A549 (cell line): Measurements from ENCODE around the gene DCAF10. TPM values are rescaled to one million over a fixed set of nuclear protein-coding genes. Genes with fewer than 3 reads are reported as not detected.

Experiments used
- ATAC-seq, 2 experiments: fragments of 200-7000 bp in 1 of 2; fragments of >200 bp in 1 of 2; cut with Nextera tagmentation in 1 of 2; cut with Tn5 transposase in 1 of 2; 3 replicates each; pipeline versions ENCODE4 v1.8.0 to v1.9.1; 2018 to 2020; ENCODE audit warnings: mild to moderate bottlenecking in 1 of 2, moderate library complexity in 1 of 2
- CTCF ChIA-PET: fragments of 300-600 bp; sonication (Branson Sonifier 250); formaldehyde crosslinking; extraction: SDS; loops from one replicate; lab custom pipeline; 2021; ENCODE audit warnings: antibody characterized with exemption, inconsistent platforms; lab: Yijun Ruan, JAX
- POLR2A ChIA-PET: fragments of 350-600 bp; formaldehyde crosslinking; extraction: SDS; loops from one replicate; lab custom pipeline; 2021; ENCODE audit warnings: antibody characterized with exemption, inconsistent platforms; lab: Yijun Ruan, JAX
- DNase-seq, 2 experiments: peaks; one replicate each; pipeline versions ENCODE4 v3.0.0 to v3.0.0-alpha.2; 2011 to 2016; ENCODE audit warnings: low read depth in 1 of 2, low spot score in 1 of 2
- FAIRE-seq: peaks from 2 replicates; lab custom pipeline; 2011; peaks lifted over from hg19 to GRCh38; lab: Jason Lieb, UNC
- H3K27ac ChIP-seq, 2 experiments: fragments of >200 bp; sonication (Bioruptor Twin); formaldehyde crosslinking; 3 replicates each; pipeline ENCODE4 v1.5.1; 2016 to 2017
- H3K4me1 ChIP-seq: fragments of >200 bp; sonication (Bioruptor Twin); formaldehyde crosslinking; 3 replicates; pipeline ENCODE4 v1.6.1; 2016
- H3K4me2 ChIP-seq: fragments of >200 bp; sonication (Bioruptor Twin); formaldehyde crosslinking; 3 replicates; pipeline ENCODE4 v1.6.1; 2016
- H3K4me3 ChIP-seq: fragments of >200 bp; sonication (Bioruptor Twin); formaldehyde crosslinking; 3 replicates; pipeline ENCODE4 v1.5.1; 2016
- H3K9me3 ChIP-seq: fragments of >200 bp; sonication (Bioruptor Twin); formaldehyde crosslinking; 3 replicates; pipeline ENCODE4 v1.6.1; 2016
- BHLHE40 ChIP-seq: IDR thresholded peaks from 2 replicates; pipeline ENCODE4 v1.6.1; 2012; ENCODE audit warnings: low read depth, low read length, inconsistent platforms
- CBX2 ChIP-seq: fragments of 200-600 bp; sonication (generic); IDR thresholded peaks from 2 replicates; pipeline ENCODE4 v1.6.1; 2016; ENCODE audit warnings: low read depth, mild to moderate bottlenecking, borderline replicate concordance
- CBX8 ChIP-seq: fragments of 200-600 bp; sonication (generic); IDR thresholded peaks from 2 replicates; pipeline ENCODE4 v1.6.1; 2016
- CEBPB ChIP-seq, 2 experiments: fragments of >200 bp in 1 of 2; sonication (Bioruptor Twin) in 1 of 2; formaldehyde crosslinking in 1 of 2; IDR thresholded peaks; 2 replicates each; pipeline ENCODE4 v1.6.1; 2012 to 2016
- CHD2 ChIP-seq: fragments of 150-350 bp; IDR thresholded peaks from 2 replicates; pipeline ENCODE4 v1.6.1; 2014; ENCODE audit warnings: low read length; ENCODE audit not compliant: partially characterized antibody
- ESRRA ChIP-seq: fragments of 150-350 bp; IDR thresholded peaks from 2 replicates; pipeline ENCODE4 v1.6.1; 2014; ENCODE audit warnings: mild to moderate bottlenecking, low read length, borderline replicate concordance
- GATA3 ChIP-seq: IDR thresholded peaks from 2 replicates; pipeline ENCODE4 v1.6.1; 2012; ENCODE audit warnings: borderline replicate concordance
- HEYL ChIP-seq: fragments of 250-450 bp; sonication (Bioruptor Pico); IDR thresholded peaks from 2 replicates; pipeline ENCODE4 v1.8.0; 2021; ENCODE audit warnings: mild to moderate bottlenecking, moderate library complexity
- HOXB5 ChIP-seq: fragments of 250-450 bp; sonication (Bioruptor Pico); IDR thresholded peaks from 2 replicates; pipeline ENCODE4 v1.5.0; 2020; ENCODE audit warnings: mild to moderate bottlenecking, moderate library complexity
- JUN ChIP-seq, 2 experiments: fragments of >200 bp; sonication (Bioruptor Twin); formaldehyde crosslinking; IDR thresholded peaks; 2 replicates in 1 of 2; 3 replicates in 1 of 2; pipeline ENCODE4 v1.6.1; 2016 to 2017
- JUNB ChIP-seq: fragments of >200 bp; sonication (Bioruptor Twin); formaldehyde crosslinking; IDR thresholded peaks from 2 replicates; pipeline ENCODE4 v1.6.1; 2016
- MAFK ChIP-seq: fragments of 450-650 bp; IDR thresholded peaks from 2 replicates; pipeline ENCODE4 v1.6.1; 2014; ENCODE audit not compliant: partially characterized antibody
- MYC ChIP-seq: IDR thresholded peaks from 2 replicates; pipeline ENCODE4 v1.6.1; 2012; ENCODE audit warnings: mild to moderate bottlenecking, inconsistent platforms, low read length, improper control_type of control experiment, borderline replicate concordance
- PHF8 ChIP-seq: fragments of 200-600 bp; sonication (generic); IDR thresholded peaks from 2 replicates; pipeline ENCODE4 v1.6.1; 2016; ENCODE audit warnings: low read depth, mild to moderate bottlenecking, antibody characterized with exemption, moderate library complexity, borderline replicate concordance
- POLR2AphosphoS2 ChIP-seq: conservative IDR thresholded peaks from 2 replicates; pipeline ENCODE4 v1.6.1; 2012; ENCODE audit warnings: low read length, improper control_type of control experiment, inconsistent platforms
- RAD21 ChIP-seq, 2 experiments: fragments of >200 bp in 1 of 2; sonication (Bioruptor Twin) in 1 of 2; formaldehyde crosslinking in 1 of 2; IDR thresholded peaks in 1 of 2; conservative IDR thresholded peaks in 1 of 2; 2 replicates in 1 of 2; 3 replicates in 1 of 2; pipeline ENCODE4 v1.6.1; 2012 to 2018; ENCODE audit warnings: inconsistent platforms in 1 of 2
- RFX5 ChIP-seq: fragments of 450-650 bp; IDR thresholded peaks from 2 replicates; pipeline ENCODE4 v1.7.1; 2014; ENCODE audit warnings: antibody characterized with exemption, mild to moderate bottlenecking, moderate library complexity
- SMC3 ChIP-seq: fragments of >200 bp; sonication (Bioruptor Twin); formaldehyde crosslinking; IDR thresholded peaks from 3 replicates; pipeline ENCODE4 v1.6.1; 2018; ENCODE audit warnings: inconsistent platforms
- ZNF302 ChIP-seq: fragments of 250-450 bp; sonication (Bioruptor Pico); IDR thresholded peaks from 2 replicates; pipeline ENCODE4 v1.9.0; 2021; ENCODE audit warnings: inconsistent platforms, mild to moderate bottlenecking, moderate library complexity
- ZSCAN20 ChIP-seq: fragments of 250-450 bp; sonication (Bioruptor Pico); IDR thresholded peaks from 2 replicates; pipeline ENCODE4 v1.8.0; 2022; ENCODE audit warnings: mild to moderate bottlenecking, moderate library complexity
- WGBS: methylation state at CpG from one replicate; pipeline ENCODE4 v1.1.6; 2017; ENCODE audit errors: missing lambda C conversion rate; 5-methylcytosine and 5-hydroxymethylcytosine counted together
- polyA plus RNA-seq, 4 experiments: library from polyadenylated mRNA; depleted of rRNA in 3 of 4; stranded (reverse); fragments of >200 nt; fragmentation: RNase III in 1 of 4; extraction: RNeasy Plus Mini Kit Qiagen cat#74134 plus additional on column Dnase treatment in 1 of 4; gene quantifications; 2 replicates in 3 of 4; 3 replicates in 1 of 4; pipeline ENCODE4 v1.2.3, GENCODE V29; 2011 to 2017
- TF ChIP-seq, protein P1 (sequence below): IDR thresholded peaks from 2 replicates; pipeline ENCODE4 v1.6.1; 2012; ENCODE audit warnings: low read depth, borderline replicate concordance
- TF ChIP-seq, protein P2 (sequence below): fragments of 250-450 bp; sonication (Bioruptor Pico); IDR thresholded peaks from 2 replicates; pipeline ENCODE4 v1.5.0; 2021; ENCODE audit warnings: mild to moderate bottlenecking, moderate library complexity, borderline replicate concordance
- TF ChIP-seq, protein P3 (sequence below): fragments of >200 bp; sonication (Bioruptor Twin); formaldehyde crosslinking; IDR thresholded peaks from 3 replicates; pipeline ENCODE4 v1.5.1; 2016
- TF ChIP-seq, protein P4 (sequence below): fragments of 250-450 bp; sonication (Bioruptor Pico); IDR thresholded peaks from 2 replicates; pipeline ENCODE4 v1.5.0; 2020; ENCODE audit warnings: low read depth, mild to moderate bottlenecking, moderate library complexity
- TF ChIP-seq, protein P5 (sequence below): IDR thresholded peaks from 2 replicates; pipeline ENCODE4 v1.6.1; 2012

The DCAF10 gene
- polyA plus RNA-seq, 2 of the 4 experiments (the other 2 are of a cell fraction) = 11.5 to 25.8 TPM

DNA sequence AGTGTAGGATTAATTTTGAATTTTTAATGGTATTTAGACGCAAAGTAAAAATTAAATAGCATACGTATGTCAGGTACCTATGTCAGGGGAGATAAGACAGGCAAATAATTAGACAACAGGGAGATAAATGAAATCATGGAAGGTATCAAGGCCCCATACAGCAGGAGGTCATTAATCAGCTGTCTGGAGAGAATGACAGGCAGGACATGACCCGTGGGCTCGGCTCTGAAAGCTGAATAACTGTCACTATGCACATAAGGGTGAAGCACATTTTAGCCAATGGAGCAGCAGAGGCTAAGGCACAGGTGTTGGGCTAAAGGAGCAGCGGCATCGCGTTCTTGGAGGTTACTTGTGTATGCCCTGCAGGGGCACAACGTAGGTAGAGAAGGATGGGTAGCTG is 91.5 kb downstream of the DCAF10 start:
- Histone ChIP-seq H3K9me3 (no peaks in the 10 kb centered on the region), H3K4me3 (no peak overlapping the region), H3K4me1 (no peaks in the 10 kb centered on the region), H3K4me2 (no peak overlapping the region), H3K27ac (no peak overlapping the region)
- TF ChIP-seq, protein P1, sequence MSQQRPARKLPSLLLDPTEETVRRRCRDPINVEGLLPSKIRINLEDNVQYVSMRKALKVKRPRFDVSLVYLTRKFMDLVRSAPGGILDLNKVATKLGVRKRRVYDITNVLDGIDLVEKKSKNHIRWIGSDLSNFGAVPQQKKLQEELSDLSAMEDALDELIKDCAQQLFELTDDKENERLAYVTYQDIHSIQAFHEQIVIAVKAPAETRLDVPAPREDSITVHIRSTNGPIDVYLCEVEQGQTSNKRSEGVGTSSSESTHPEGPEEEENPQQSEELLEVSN = no peak
- no peak for TF ChIP-seq SMC3
- TF ChIP-seq GATA3 = no peak
- TF ChIP-seq, protein P2, sequence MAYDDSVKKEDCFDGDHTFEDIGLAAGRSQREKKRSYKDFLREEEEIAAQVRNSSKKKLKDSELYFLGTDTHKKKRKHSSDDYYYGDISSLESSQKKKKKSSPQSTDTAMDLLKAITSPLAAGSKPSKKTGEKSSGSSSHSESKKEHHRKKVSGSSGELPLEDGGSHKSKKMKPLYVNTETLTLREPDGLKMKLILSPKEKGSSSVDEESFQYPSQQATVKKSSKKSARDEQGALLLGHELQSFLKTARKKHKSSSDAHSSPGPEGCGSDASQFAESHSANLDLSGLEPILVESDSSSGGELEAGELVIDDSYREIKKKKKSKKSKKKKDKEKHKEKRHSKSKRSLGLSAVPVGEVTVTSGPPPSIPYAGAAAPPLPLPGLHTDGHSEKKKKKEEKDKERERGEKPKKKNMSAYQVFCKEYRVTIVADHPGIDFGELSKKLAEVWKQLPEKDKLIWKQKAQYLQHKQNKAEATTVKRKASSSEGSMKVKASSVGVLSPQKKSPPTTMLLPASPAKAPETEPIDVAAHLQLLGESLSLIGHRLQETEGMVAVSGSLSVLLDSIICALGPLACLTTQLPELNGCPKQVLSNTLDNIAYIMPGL = no peak
- ChIA-PET CTCF (interaction anchor here (1.8 kb wide), 1 partner anchor 11 kb away, joined by 5 read pairs; no protein-coding TSS in a partner anchor), POLR2A (no interaction called here)
- DNase-seq (no peak), FAIRE-seq (no peak), ATAC-seq (no peak)
- 87% methylated on average over 8 of the region's 8 CpGs for WGBS

DNA sequence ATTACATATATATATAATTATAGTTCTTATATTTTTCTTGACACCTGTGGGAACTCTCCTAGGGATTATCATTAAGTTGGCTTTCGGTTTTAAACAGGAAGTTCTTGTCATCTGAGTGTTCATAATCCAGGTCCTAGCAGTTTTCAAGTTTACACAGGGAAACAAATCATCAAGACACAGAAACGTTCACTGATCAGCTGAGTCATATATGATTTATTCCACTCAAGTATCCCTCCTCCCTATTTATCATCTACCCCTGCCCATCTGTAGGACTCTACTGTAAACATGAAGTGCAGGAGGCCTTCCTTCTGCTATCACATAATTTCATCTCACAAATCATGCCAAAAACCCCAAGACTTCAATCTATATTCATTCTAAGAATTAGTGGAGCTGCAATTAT is 97.1 kb downstream of the DCAF10 start:
- DNase-seq (no peak), ATAC-seq (no peak), FAIRE-seq (no peak)
- Histone ChIP-seq H3K27ac (no peak overlapping the region), H3K4me3 (no peak overlapping the region), H3K4me1 (peaks cover 10% of the 10 kb centered on the region), H3K9me3 (no peaks in the 10 kb centered on the region), H3K4me2 (no peak overlapping the region)
- TF ChIP-seq, protein P2 = no peak
- TF ChIP-seq CBX2 (no peak), PHF8 (no peak), ESRRA (no peak), MAFK (no peak), BHLHE40 (no peak), HEYL (CRISPR knock-in tag) (no peak), POLR2AphosphoS2 (no peak), SMC3 (no peak), RFX5 (no peak), HOXB5 (CRISPR knock-in tag) (no peak)
- TF ChIP-seq, protein P1 = no peak
- TF ChIP-seq, protein P3, sequence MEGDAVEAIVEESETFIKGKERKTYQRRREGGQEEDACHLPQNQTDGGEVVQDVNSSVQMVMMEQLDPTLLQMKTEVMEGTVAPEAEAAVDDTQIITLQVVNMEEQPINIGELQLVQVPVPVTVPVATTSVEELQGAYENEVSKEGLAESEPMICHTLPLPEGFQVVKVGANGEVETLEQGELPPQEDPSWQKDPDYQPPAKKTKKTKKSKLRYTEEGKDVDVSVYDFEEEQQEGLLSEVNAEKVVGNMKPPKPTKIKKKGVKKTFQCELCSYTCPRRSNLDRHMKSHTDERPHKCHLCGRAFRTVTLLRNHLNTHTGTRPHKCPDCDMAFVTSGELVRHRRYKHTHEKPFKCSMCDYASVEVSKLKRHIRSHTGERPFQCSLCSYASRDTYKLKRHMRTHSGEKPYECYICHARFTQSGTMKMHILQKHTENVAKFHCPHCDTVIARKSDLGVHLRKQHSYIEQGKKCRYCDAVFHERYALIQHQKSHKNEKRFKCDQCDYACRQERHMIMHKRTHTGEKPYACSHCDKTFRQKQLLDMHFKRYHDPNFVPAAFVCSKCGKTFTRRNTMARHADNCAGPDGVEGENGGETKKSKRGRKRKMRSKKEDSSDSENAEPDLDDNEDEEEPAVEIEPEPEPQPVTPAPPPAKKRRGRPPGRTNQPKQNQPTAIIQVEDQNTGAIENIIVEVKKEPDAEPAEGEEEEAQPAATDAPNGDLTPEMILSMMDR = no peak
- 45% methylated on average over 2 of the region's 2 CpGs for WGBS
- CTCF ChIA-PET = interaction anchor here (1.0 to 2.4 kb wide), 3 partner anchors 11 to 39 kb away, joined by 3 to 13 read pairs (median 3); no protein-coding TSS in a partner anchor
- POLR2A ChIA-PET = no interaction called here

DNA sequence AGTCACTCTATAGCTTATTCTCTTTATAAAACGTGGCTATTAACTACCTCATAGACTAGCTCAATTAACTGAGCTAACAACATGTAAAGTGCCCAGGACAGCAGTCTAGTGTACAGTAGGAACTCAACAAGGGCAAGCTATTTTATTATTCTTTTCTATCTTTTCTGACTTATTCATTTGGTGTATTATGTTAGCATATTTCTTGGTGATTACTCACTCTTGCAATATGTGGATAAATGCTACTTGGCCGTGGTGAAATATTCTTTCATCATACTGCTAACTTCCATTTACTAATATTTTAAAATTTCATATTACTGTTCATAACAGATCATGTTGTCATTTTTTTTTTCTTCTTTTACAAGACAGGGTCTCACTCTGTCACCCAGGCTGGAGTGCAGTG is 98.4 kb downstream of the DCAF10 start:
- Histone ChIP-seq H3K4me2 (no peak overlapping the region), H3K4me1 (peaks cover 11% of the 10 kb centered on the region), H3K27ac (no peak overlapping the region), H3K9me3 (no peaks in the 10 kb centered on the region), H3K4me3 (no peak overlapping the region)
- ATAC-seq = no peak
- no peak for FAIRE-seq
- 85% methylated on average over 2 of the region's 2 CpGs for WGBS
- no peak for DNase-seq
- POLR2A ChIA-PET = no interaction called here
- CTCF ChIA-PET = interaction anchor here (1.4 to 2.4 kb wide), 2 partner anchors 14 to 40 kb away, joined by 3 to 13 read pairs; no protein-coding TSS in a partner anchor
- TF ChIP-seq GATA3 = no peak
- TF ChIP-seq SMC3 = no peak
- no peak for TF ChIP-seq JUN (IDR thresholded peaks at IDR 0.05)
- no peak for TF ChIP-seq ZSCAN20 (CRISPR knock-in tag)
- no peak for TF ChIP-seq CBX2
- TF ChIP-seq JUNB = no peak
- no peak for TF ChIP-seq CHD2
- TF ChIP-seq, protein P4, sequence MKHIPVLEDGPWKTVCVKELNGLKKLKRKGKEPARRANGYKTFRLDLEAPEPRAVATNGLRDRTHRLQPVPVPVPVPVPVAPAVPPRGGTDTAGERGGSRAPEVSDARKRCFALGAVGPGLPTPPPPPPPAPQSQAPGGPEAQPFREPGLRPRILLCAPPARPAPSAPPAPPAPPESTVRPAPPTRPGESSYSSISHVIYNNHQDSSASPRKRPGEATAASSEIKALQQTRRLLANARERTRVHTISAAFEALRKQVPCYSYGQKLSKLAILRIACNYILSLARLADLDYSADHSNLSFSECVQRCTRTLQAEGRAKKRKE (CRISPR knock-in tag) = no peak
- TF ChIP-seq RAD21 (conservative IDR thresholded peaks at IDR 0.05 in 1 of 2, IDR thresholded peaks at IDR 0.05 in 1 of 2) = no peak
- TF ChIP-seq, protein P5, sequence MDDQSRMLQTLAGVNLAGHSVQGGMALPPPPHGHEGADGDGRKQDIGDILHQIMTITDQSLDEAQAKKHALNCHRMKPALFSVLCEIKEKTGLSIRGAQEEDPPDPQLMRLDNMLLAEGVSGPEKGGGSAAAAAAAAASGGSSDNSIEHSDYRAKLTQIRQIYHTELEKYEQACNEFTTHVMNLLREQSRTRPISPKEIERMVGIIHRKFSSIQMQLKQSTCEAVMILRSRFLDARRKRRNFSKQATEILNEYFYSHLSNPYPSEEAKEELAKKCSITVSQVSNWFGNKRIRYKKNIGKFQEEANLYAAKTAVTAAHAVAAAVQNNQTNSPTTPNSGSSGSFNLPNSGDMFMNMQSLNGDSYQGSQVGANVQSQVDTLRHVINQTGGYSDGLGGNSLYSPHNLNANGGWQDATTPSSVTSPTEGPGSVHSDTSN = no peak
- TF ChIP-seq ZNF302 (CRISPR knock-in tag) = no peak
- TF ChIP-seq CBX8 = no peak
- no peak for TF ChIP-seq CEBPB (IDR thresholded peaks at IDR 0.05)
- TF ChIP-seq MYC = no peak
